Astrocyte (in vitro differentiated cells and primary cell): ENCODE results near the gene SAMSN1. TPM values are rescaled to one million over a fixed set of nuclear protein-coding genes. Genes with fewer than 3 reads are reported as not detected.

Source experiments
- DNase-seq: peaks from one replicate; pipeline ENCODE4 v3.0.0-alpha.2; 2010; ENCODE audit warnings: low read depth
- FAIRE-seq: peaks from 2 replicates; lab custom pipeline; 2011; peaks lifted over from hg19 to GRCh38; lab: Jason Lieb, UNC
- H2AFZ ChIP-seq: 2 replicates; pipeline ENCODE4 v1.6.0; 2012; ENCODE audit warnings: low read depth, low read length, inconsistent platforms
- H3K27ac ChIP-seq: 2 replicates; pipeline ENCODE4 v1.5.1; 2011; ENCODE audit warnings: low read depth, low read length, inconsistent platforms
- H3K27me3 ChIP-seq: 2 replicates; pipeline ENCODE4 v1.6.0; 2011; ENCODE audit warnings: low read length, inconsistent platforms; ENCODE audit not compliant: insufficient read depth
- H3K36me3 ChIP-seq: 2 replicates; pipeline ENCODE4 v1.5.1; 2011; ENCODE audit warnings: low read length, inconsistent platforms; ENCODE audit not compliant: insufficient read depth
- H3K4me1 ChIP-seq: 2 replicates; pipeline ENCODE4 v1.5.1; 2011; ENCODE audit warnings: low read length, inconsistent platforms; ENCODE audit not compliant: insufficient read depth
- H3K4me2 ChIP-seq: 2 replicates; pipeline ENCODE4 v1.6.0; 2012; ENCODE audit warnings: low read length, inconsistent platforms
- H3K4me3 ChIP-seq: 2 replicates; pipeline ENCODE4 v1.5.1; 2011; ENCODE audit warnings: low read depth, mild to moderate bottlenecking, low read length, inconsistent platforms; ENCODE audit not compliant: insufficient read depth
- H3K79me2 ChIP-seq: 2 replicates; pipeline ENCODE4 v1.6.0; 2012; ENCODE audit warnings: mild to moderate bottlenecking, low read length, inconsistent platforms; ENCODE audit not compliant: insufficient read depth
- H3K9ac ChIP-seq: 2 replicates; pipeline ENCODE4 v1.6.0; 2012; ENCODE audit warnings: mild to moderate bottlenecking, low read length, inconsistent platforms
- H3K9me3 ChIP-seq: 2 replicates; pipeline ENCODE4 v1.5.1; 2012; ENCODE audit warnings: low read depth, mild to moderate bottlenecking, low read length, inconsistent platforms; ENCODE audit not compliant: insufficient read depth
- H4K20me1 ChIP-seq: 2 replicates; pipeline ENCODE4 v1.6.0; 2012; ENCODE audit warnings: low read length, inconsistent platforms; ENCODE audit not compliant: insufficient read depth
- H3K27ac Mint-ChIP-seq: one replicate; pipeline ENCODE4 v1.8.0; 2021; ENCODE audit warnings: mild to moderate bottlenecking, mixed read lengths; ENCODE audit not compliant: unreplicated experiment
- H3K27me3 Mint-ChIP-seq: one replicate; pipeline ENCODE4 v1.8.0; 2021; ENCODE audit warnings: low read depth, mixed read lengths; ENCODE audit not compliant: unreplicated experiment
- H3K36me3 Mint-ChIP-seq: one replicate; pipeline ENCODE4 v1.8.0; 2021; ENCODE audit warnings: low read depth, mixed read lengths; ENCODE audit not compliant: unreplicated experiment
- H3K4me1 Mint-ChIP-seq: one replicate; pipeline ENCODE4 v1.8.0; 2021; ENCODE audit warnings: low read depth, mixed read lengths; ENCODE audit not compliant: unreplicated experiment
- H3K4me3 Mint-ChIP-seq: one replicate; pipeline ENCODE4 v1.8.0; 2021; ENCODE audit warnings: mild to moderate bottlenecking, moderate library complexity, mixed read lengths; ENCODE audit not compliant: unreplicated experiment
- H3K9me3 Mint-ChIP-seq: one replicate; pipeline ENCODE4 v1.8.0; 2021; ENCODE audit warnings: mild to moderate bottlenecking, mixed read lengths; ENCODE audit not compliant: unreplicated experiment
- EZH2 ChIP-seq: IDR thresholded peaks from 2 replicates; pipeline ENCODE4 v1.6.1; 2012; ENCODE audit warnings: mild to moderate bottlenecking, low read length, inconsistent platforms; ENCODE audit not compliant: insufficient read depth
- total RNA-seq: library from RNA; stranded (reverse); gene quantifications from 2 replicates; pipeline ENCODE4 v1.2.1, GENCODE V29; 2021
- TF ChIP-seq, protein P1 (sequence below): IDR thresholded peaks from 2 replicates; pipeline ENCODE4 v1.5.1; 2011; ENCODE audit warnings: low read depth, mild to moderate bottlenecking, inconsistent platforms, low read length, moderate library complexity; ENCODE audit not compliant: insufficient read depth

The SAMSN1 gene
- total RNA-seq, 1 donor from 2014 or later, result 0.09 TPM

DNA sequence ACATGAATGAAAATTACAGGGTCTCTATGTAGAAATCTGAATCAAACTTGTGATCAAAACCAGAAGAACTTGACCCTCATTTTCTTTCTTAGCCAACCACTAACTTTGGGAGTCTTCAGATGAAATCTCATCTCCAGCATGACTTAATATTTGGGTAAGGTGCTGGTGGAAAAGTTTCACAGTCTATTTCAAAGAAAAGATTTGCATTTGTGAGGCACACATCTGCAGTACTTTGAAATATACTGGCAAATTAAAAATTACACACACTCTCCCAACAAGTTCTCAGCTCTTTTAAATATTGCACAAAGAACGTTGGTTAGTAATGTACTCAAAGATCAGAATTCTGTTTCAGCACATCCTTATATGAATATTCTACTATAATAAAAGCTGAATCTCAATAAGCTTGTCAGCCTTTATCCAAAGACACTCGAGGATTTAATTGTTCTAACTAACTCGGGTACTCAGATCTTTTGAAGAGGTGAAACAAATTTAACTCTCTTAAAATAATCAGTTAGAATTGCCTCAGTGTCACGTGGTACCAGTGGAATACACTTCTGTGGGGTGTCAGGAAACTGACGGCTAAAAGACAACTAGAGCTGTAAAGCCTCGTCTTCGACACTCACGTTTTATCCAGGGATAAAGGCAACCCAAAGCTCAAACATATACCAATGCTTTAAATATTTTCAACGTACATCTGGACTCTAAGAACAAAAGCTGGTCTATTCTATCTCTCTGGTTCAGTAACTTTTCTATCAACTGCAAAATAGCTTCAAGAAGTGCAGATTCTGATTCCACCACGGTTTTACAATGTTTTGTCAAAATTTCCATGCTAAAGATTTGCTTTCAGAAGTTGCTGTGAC, 19.0 kb downstream of the SAMSN1 start:
- Mint-ChIP-seq H3K4me1 (peaks cover 3% of the 10 kb centered on the region), H3K4me3 (no peak overlapping the region), H3K27ac (no peak overlapping the region), H3K9me3 (no peaks in the 10 kb centered on the region), H3K27me3 (no peaks in the 10 kb centered on the region), H3K36me3 (no peaks in the 10 kb centered on the region)
- Histone ChIP-seq H3K4me3 (no peak overlapping the region), H3K9me3 (no peaks in the 10 kb centered on the region), H3K4me1 (no peaks in the 10 kb centered on the region), H2AFZ (no peak overlapping the region), H3K36me3 (no peaks in the 10 kb centered on the region), H3K9ac (no peak overlapping the region), H3K79me2 (no peaks in the 10 kb centered on the region), H3K27ac (no peak overlapping the region), H3K27me3 (no peaks in the 10 kb centered on the region), H4K20me1 (no peaks in the 10 kb centered on the region), H3K4me2 (no peak overlapping the region)
- FAIRE-seq (no peak), DNase-seq (no peak)
- TF ChIP-seq EZH2, result no peak

DNA sequence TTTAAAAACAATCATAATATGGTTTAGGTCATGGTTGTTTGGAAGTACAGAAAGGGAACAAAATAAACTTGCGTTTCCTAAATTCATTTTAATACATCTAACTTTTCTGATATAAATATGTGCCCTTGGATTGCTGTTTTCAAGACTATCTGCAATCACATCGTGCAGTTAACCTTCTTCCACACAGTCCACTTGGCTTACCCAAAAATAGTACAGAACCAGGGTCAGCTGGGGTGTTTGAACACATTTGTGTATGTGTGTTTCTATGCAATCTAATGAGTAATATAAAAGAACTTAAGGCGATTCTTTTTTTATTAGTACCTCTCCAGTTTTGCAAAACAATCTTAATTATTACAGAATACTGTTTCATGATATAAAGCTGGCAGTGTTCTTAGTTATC, 19.9 kb downstream of the SAMSN1 start:
- Mint-ChIP-seq H3K4me3 (no peak overlapping the region), H3K4me1 (peaks cover 3% of the 10 kb centered on the region)
- TF ChIP-seq, protein P1, sequence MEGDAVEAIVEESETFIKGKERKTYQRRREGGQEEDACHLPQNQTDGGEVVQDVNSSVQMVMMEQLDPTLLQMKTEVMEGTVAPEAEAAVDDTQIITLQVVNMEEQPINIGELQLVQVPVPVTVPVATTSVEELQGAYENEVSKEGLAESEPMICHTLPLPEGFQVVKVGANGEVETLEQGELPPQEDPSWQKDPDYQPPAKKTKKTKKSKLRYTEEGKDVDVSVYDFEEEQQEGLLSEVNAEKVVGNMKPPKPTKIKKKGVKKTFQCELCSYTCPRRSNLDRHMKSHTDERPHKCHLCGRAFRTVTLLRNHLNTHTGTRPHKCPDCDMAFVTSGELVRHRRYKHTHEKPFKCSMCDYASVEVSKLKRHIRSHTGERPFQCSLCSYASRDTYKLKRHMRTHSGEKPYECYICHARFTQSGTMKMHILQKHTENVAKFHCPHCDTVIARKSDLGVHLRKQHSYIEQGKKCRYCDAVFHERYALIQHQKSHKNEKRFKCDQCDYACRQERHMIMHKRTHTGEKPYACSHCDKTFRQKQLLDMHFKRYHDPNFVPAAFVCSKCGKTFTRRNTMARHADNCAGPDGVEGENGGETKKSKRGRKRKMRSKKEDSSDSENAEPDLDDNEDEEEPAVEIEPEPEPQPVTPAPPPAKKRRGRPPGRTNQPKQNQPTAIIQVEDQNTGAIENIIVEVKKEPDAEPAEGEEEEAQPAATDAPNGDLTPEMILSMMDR, result no peak
- TF ChIP-seq EZH2, result no peak

GRCh38 chr21:14523234-14523633, 22.9 kb downstream of the SAMSN1 start:
- no peak overlapping the region for H2AFZ ChIP-seq
- H3K9ac ChIP-seq, result no peak overlapping the region
- no peaks in the 10 kb centered on the region for H3K4me1 ChIP-seq
- no peak overlapping the region for H3K4me3 ChIP-seq
- H3K36me3 ChIP-seq, result no peaks in the 10 kb centered on the region
- no peaks in the 10 kb centered on the region for H3K9me3 Mint-ChIP-seq
- H3K79me2 ChIP-seq, result no peaks in the 10 kb centered on the region
- no peak overlapping the region for H3K4me2 ChIP-seq
- no peaks in the 10 kb centered on the region for H3K27me3 Mint-ChIP-seq
- FAIRE-seq, result no peak
- peaks cover 3% of the 10 kb centered on the region for H3K4me1 Mint-ChIP-seq
- H3K4me3 Mint-ChIP-seq, result no peak overlapping the region
- no peak overlapping the region for H3K27ac ChIP-seq
- TF ChIP-seq, protein P1, result no peak
- no peak for TF ChIP-seq EZH2
- DNase-seq, result no peak
- no peak overlapping the region for H3K27ac Mint-ChIP-seq
- no peaks in the 10 kb centered on the region for H3K27me3 ChIP-seq
- no peaks in the 10 kb centered on the region for H3K9me3 ChIP-seq
- H4K20me1 ChIP-seq, result no peaks in the 10 kb centered on the region
- H3K36me3 Mint-ChIP-seq, result no peaks in the 10 kb centered on the region

More for the DNA sequence above, 19.9 kb downstream of the SAMSN1 start:
- H3K4me1 ChIP-seq, result no peaks in the 10 kb centered on the region
- H3K27ac ChIP-seq, result no peak overlapping the region
- FAIRE-seq (no peak), DNase-seq (no peak)
- H3K4me3 ChIP-seq, result no peak overlapping the region
- no peaks in the 10 kb centered on the region for H3K79me2 ChIP-seq
- H3K9me3 ChIP-seq, result no peaks in the 10 kb centered on the region
- no peak overlapping the region for H3K9ac ChIP-seq
- H2AFZ ChIP-seq, result no peak overlapping the region
- H3K9me3 Mint-ChIP-seq, result no peaks in the 10 kb centered on the region
- no peak overlapping the region for H3K27ac Mint-ChIP-seq
- no peaks in the 10 kb centered on the region for H3K27me3 ChIP-seq
- H3K27me3 Mint-ChIP-seq, result no peaks in the 10 kb centered on the region
- no peaks in the 10 kb centered on the region for H4K20me1 ChIP-seq
- H3K36me3 ChIP-seq, result no peaks in the 10 kb centered on the region
- H3K4me2 ChIP-seq, result no peak overlapping the region
- H3K36me3 Mint-ChIP-seq, result no peaks in the 10 kb centered on the region
